RPMI8226 (cell line): Measurements from ENCODE around the gene OR2A7.
"Not testable (repeated sequence)": the region's sequence is repeated elsewhere in the genome, so short reads cannot be mapped to it uniquely, and the experiment has no call there.

ENCODE experiments used
- DNase-seq: peaks from one replicate; pipeline ENCODE4 v3.0.0-alpha.2; 2015

The OR2A7 gene

DNA sequence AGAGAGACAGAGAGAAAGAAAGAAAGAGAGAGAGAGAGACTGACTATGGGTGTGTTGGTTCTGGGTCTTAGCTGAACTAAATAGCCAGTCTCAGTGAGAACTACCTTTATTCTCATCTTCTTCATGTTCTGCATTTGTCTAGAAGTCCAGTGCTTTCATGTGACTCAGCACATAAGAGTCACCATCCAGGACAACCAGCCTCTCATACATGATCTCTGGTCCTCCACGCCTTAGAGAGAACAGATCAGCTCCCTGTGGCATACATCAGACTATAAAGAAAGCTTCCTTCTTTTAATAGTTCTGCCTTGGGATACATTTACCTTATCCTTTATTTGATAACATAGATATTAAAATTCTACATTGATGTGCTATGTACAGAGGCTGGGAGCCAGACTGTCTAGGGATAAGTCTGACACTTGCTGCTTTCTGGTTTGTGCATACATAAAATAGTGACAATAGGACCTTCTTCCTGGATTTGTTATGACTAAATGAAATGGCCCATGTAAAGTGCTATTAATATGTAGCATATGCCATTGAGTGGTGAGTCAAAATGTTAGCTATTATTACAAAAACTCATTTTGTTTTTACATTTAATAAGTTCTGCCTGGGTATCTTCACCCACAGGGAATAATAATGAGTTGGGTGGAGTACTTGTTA lies 16.8 kb downstream of the OR2A7 start:
- not testable (repeated sequence) for DNase-seq

DNA sequence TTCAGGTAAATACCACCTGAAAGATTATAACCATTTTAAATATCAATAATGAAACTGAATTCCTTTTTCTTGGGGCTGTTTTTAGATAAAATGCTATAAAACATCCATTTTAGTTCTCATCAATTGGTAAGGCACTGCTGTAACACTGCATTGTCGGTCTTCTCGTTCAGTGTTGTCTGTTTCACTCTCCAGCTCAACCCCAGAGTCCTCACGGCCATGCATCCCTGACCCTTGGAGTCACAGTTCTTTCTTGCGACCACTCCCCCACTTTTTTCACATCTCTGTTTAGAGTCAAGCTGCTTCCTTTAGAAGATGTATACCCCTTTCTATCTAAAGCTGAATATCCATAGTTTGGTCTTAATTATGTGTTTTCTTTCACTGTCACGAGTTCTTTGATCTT lies 17.6 kb downstream of the OR2A7 start:
- not testable (repeated sequence) for DNase-seq

DNA sequence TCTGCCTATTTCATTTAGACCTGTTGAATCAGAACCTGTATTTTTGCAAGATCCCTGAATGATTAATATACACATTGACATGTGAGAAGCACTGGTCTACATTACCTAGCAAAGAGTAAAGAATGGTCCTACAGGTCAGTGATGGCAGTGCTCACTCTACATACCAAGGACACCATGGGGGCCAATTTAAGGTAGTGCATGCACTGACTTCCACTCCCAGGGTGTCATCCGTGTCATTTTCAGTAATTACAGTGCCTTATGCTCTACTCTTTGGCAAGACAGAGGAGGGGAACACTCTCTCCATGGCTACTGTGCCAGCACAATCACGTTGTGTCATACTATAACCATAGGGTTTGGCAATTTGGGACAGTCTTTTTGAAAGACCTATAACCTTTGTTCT lies 19.2 kb downstream of the OR2A7 start:
- not testable (repeated sequence) for DNase-seq

DNA sequence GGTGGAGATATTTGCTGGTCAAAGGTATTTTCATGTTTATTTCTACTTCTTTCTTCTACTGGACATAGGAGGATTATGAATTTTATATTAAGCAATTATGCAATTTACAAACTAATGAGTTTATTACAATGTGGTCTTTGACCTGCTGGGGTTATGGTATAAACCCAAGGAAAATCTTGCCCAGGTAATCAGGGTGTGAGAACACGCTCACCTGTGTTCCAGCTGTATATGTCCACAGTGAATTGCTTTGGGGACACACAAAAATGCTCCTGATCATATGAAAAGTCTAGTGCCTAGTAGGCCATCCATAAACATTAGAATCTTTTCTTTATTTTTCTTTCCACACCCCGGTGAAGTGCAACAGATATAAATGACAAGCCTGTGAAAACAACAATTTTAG lies 25.2 kb downstream of the OR2A7 start, which contains the start of gene OR2A42:
OR2A42 (minus strand) TSS at position 241 of the 400 bp plus-strand sequence. CDS start 6,762 bp downstream, outside the sequence.
- not testable (repeated sequence) for DNase-seq

DNA sequence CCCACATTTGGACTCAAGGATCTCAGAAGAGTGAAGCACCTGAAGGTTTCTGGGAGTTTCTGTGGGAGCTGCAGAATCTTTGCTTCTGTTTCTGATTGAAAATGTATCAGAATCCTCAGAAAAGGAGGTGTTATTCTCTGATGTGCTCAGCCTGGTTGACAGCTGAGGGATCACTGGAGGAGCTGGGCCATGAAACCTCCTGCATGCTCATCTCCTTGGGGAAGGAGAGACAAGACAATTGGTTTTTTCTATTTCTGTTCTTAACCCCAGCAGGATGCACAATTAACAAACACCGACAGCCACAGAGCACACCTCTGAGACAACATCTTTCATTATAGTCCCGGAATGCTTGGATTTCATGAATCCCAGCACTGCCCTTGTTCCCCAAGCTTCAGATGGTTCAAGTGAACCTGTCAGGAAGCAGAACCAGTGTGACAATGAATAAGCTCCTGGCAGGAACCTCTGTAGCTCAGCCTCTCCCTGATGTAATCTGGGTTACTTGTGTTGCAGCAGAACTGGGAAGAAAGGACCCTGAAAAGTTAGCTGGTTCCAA lies 26.0 kb downstream of the OR2A7 start:
- not testable (repeated sequence) for DNase-seq

DNA sequence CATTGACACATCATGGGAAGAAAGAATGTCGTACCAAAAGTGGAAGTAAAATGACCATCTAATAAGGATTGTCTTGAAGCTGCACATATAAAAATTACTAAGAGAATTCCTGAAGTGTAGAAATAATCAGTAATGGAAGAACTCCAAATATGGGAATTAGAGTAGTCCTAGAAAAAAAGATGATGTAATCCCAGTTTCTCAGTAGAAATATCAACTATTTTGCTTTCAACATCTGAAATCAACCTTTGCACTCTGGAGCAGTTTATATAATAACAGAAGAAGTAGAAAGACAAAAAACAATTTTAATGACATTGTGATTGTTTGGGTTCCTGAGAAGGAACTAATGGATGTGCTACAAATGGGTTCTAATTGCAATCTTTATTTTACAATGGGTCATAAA lies 31.6 kb downstream of the OR2A7 start:
- not testable (repeated sequence) for DNase-seq

DNA sequence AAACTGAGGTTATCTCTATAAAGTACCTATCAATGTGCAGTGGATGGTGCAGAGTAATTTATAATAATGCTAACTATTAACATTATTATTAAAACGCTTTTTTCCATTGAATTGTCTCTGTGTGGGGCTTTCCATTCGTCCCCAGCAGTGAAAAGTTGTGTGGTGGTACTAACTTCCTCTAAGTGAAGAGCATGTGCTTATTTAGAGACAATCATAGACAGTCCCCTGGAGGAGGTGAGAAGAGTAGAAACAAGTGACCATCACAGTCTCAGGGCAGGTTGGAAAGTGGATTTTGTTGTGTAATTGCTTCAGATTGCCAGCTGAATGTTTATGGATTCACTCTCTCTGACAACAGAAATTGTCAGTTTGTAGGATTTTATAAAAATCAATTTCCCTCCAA lies 33.6 kb downstream of the OR2A7 start:
- DNase-seq: not testable (repeated sequence)

DNA sequence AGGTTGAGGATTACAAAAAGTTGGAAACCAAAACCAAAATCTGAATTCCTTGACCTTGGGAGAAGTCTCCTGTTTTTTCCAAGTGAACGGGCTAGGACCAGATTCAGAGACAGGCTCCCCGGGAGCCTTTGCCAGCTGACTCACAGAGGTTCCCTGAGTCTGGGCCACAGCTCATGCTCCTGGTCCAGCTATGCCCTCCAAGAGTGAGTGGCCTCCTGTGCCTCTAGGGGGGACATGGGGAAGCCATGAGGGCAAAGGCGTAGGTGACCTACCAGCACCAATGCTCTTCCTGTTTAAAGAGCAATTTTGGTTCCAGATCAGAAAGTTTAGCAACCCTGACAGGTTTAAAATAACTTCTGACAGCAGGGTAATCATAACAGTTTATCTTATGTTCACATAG lies 35.8 kb downstream of the OR2A7 start:
- not testable (repeated sequence) for DNase-seq

DNA sequence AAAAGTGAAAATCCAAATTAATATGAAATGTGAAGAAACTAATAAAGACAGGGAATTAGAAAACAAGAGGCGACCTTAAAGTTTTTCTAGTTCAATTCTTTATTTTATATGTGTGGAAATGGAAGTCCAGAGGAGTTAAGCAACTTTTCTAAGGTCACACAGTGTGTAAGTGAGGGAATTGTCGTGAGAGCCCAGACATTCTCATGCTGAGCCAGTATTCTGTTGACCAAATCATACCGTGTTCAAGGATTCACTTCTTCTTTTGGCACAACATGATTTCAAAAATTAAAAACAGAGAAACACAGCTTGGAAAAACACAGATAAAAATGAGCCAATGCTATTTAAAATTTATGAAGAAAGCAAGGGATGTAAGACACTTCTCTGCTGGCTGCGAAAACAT lies 37.7 kb downstream of the OR2A7 start:
- DNase-seq: not testable (repeated sequence)

DNA sequence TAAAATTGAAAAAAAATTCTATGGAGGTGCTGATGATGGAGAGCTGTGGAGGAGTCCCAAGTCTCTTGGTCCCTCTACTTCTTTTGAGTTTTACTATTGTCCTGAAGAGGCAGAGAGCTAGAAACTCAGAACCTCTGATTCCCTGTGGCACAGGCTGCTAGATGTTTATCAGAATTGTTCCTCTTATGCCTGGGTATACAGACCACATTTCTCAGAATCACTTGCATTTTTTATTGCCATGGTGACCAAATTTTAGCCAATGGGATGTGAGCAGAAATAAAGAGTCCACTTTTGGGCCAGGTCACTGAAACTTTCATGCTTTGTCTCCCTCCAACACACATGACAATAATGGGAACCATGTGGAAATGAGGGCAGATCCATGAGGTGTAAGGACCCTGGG lies 40.9 kb downstream of the OR2A7 start:
- not testable (repeated sequence) for DNase-seq

DNA sequence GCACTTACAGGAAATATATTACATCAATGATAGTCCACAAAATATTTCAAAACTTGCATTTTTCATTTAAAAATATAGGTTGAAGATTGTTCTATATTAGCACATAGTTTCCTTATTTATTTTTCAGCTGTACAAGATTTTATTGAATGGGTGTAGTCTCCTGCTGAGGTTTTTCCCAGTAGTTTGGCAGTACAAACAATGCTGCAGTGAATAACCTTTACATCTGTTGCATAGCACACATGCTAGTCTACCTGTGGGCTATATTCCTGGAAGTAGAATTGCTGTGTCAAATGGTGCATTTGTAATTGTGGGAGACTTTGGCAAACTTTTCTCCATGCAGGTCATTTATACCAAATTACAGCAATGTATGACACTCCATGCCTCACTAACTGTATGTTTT lies 44.1 kb downstream of the OR2A7 start:
- DNase-seq: not testable (repeated sequence)

DNA sequence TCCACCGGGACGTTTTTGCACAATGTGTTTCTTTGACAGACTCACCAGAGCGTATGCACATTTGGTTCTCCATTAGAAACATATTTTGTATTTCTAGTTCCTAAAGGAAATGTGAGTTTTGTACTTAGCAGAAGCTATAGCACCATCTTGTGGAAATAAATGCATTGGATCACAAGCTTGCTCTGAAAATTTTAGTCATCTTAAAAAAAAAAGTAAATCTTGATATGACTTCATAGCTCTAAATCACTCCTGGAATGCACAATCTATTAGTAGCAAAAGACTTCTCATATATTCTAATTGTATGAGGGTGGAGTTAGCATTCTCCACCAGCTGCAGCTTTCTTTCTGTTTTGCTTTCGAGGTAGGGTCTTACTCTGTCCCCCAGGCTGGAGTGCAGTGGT lies 45.4 kb downstream of the OR2A7 start:
- not testable (repeated sequence) for DNase-seq

DNA sequence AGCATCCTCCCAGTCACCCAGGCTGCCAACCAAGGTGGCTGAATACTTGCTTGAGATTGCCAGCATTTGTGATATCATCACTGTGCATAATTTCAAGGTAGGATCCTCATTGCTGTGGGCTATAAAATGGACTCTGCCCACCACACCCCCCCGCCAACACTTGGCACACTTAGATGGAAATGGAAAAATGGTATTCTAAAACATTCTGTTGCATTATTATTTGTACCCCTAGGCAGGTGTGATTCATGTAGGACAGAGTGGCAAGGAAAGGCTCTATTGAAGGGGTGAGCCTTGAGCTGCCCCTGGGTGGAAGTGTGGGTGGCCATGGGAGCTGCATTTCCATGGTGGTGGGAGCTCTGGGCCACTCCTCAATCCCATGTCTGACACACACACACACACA lies 46.0 kb downstream of the OR2A7 start:
- not testable (repeated sequence) for DNase-seq

DNA sequence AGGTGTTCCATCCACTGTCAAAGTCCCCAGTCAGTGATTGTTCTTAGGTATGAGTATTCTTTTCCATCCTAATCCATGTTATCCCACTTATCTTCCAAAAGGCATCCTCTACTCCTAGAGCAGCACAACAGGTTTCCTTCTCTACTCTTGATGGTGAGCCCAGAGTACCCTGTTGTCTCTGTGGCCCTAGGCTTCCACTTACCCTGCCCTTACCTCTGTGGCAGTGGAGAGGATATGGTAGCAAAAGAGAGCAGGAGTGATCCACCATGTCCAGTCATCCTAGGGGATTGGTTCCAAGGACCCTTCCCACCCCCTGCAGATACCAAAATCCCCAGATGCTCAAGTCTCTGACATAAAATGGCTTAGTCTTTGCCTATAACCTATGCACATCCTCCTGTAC lies 47.4 kb downstream of the OR2A7 start:
- DNase-seq: not testable (repeated sequence)
